Endothelial cell of umbilical vein (primary cell): ENCODE results near the gene CTDSP1. TPM values are rescaled to one million over a fixed set of nuclear protein-coding genes. Genes with fewer than 3 reads are reported as not detected.

ENCODE experiments used
- BruUV-seq: library from RNA; stranded (reverse); fragments of 400-500 nt; replicated peaks from 2 replicates; lab custom pipeline; 2021; lab: Mats Ljungman, UMichigan
- CTCF ChIA-PET: fragments of 300-600, 350-600 bp; sonication (Branson Sonifier 250); formaldehyde crosslinking; loops from one replicate; lab custom pipeline; 2021; ENCODE audit warnings: antibody characterized with exemption, inconsistent platforms; lab: Charles Lee
- POLR2A ChIA-PET: fragments of 300-600, 350-600 bp; sonication (Branson Sonifier 250); formaldehyde crosslinking; loops from one replicate; lab custom pipeline; 2021; ENCODE audit warnings: antibody characterized with exemption, inconsistent platforms; lab: Charles Lee
- DNase-seq: peaks from one replicate; pipeline ENCODE4 v3.0.0-alpha.2; 2011; ENCODE audit warnings: low read depth, low spot score
- FAIRE-seq: peaks from 2 replicates; lab custom pipeline; 2011; peaks lifted over from hg19 to GRCh38; lab: Jason Lieb, UNC
- H2AFZ ChIP-seq: 2 replicates; pipeline ENCODE4 v1.6.0; 2012; ENCODE audit warnings: low read depth, low read length, control low read depth, inconsistent platforms
- H3K27ac ChIP-seq: 2 replicates; pipeline ENCODE4 v1.5.1; 2011; ENCODE audit warnings: low read depth, mild to moderate bottlenecking, control low read depth, low read length, moderate library complexity; ENCODE audit not compliant: insufficient read depth
- H3K27me3 ChIP-seq, 2 experiments: 2 replicates each; pipeline versions ENCODE4 v1.6.0 to v1.6.1; 2011; ENCODE audit warnings: low read length in 2 of 2, mixed read lengths in 1 of 2; ENCODE audit not compliant: control insufficient read depth in 2 of 2, insufficient read depth in 2 of 2
- H3K36me3 ChIP-seq, 2 experiments: 2 replicates in 1 of 2; 3 replicates in 1 of 2; pipeline ENCODE4 v1.5.1; 2011; ENCODE audit warnings: low read length in 2 of 2, mild to moderate bottlenecking in 1 of 2, moderate library complexity in 1 of 2; ENCODE audit not compliant: control insufficient read depth in 2 of 2, insufficient read depth in 2 of 2; ENCODE audit errors: extremely low read depth in 1 of 2
- H3K4me1 ChIP-seq: 3 replicates; pipeline ENCODE4 v1.5.1; 2011; ENCODE audit warnings: mild to moderate bottlenecking, low read length; ENCODE audit not compliant: control insufficient read depth, insufficient read depth; ENCODE audit errors: extremely low read depth
- H3K4me2 ChIP-seq: 2 replicates; pipeline ENCODE4 v1.6.1; 2011; ENCODE audit warnings: low read length, control low read depth, mixed read lengths; ENCODE audit not compliant: insufficient read depth
- H3K4me3 ChIP-seq, 3 experiments: fragments of 200-600 bp in 1 of 3; sonication (generic), shearing (Covaris generic) in 1 of 3; replicated peaks in 1 of 3; 2 replicates each; pipeline ENCODE4 v1.5.1; 2011 to 2016; ENCODE audit warnings: control low read depth in 3 of 3, low read length in 3 of 3, mild to moderate bottlenecking in 2 of 3, inconsistent platforms in 1 of 3, low read depth in 1 of 3, moderate library complexity in 1 of 3; ENCODE audit not compliant: insufficient read depth in 1 of 3
- H3K79me2 ChIP-seq: 2 replicates; pipeline ENCODE4 v1.6.0; 2012; ENCODE audit warnings: low read length, inconsistent platforms; ENCODE audit not compliant: control insufficient read depth, insufficient read depth
- H3K9ac ChIP-seq: replicated peaks from 2 replicates; pipeline ENCODE3; 2011; ENCODE audit warnings: low read length, control low read depth; ENCODE audit not compliant: insufficient read depth; ENCODE audit errors: extremely low read depth
- H3K9me1 ChIP-seq: replicated peaks from 3 replicates; pipeline ENCODE4 v1.6.0; 2011; ENCODE audit warnings: mild to moderate bottlenecking, low read length; ENCODE audit not compliant: control insufficient read depth, insufficient read depth; ENCODE audit errors: extremely low read depth
- H3K9me3 ChIP-seq: replicated peaks from 2 replicates; pipeline ENCODE4 v1.5.1; 2012; ENCODE audit warnings: low read length, inconsistent platforms; ENCODE audit not compliant: control insufficient read depth, insufficient read depth
- H4K20me1 ChIP-seq: replicated peaks from 2 replicates; pipeline ENCODE3; 2011; ENCODE audit warnings: mild to moderate bottlenecking, low read length; ENCODE audit not compliant: control insufficient read depth, insufficient read depth; ENCODE audit errors: extremely low read depth
- CTCF ChIP-seq, 2 donors: IDR thresholded peaks; 1 replicate in 1 of 2; 2 replicates in 1 of 2; pipeline ENCODE4 v1.5.1; 2011; ENCODE audit warnings: low read length in 2 of 2, mild to moderate bottlenecking in 2 of 2, moderate library complexity in 2 of 2, control low read depth in 1 of 2, inconsistent platforms in 1 of 2, low read depth in 1 of 2; ENCODE audit not compliant: insufficient read depth in 1 of 2; ENCODE audit errors: extremely low read depth in 1 of 2
- FOS ChIP-seq: IDR thresholded peaks from 2 replicates; pipeline ENCODE4 v1.6.1; 2011; ENCODE audit warnings: mild to moderate bottlenecking, low read length, moderate library complexity, borderline replicate concordance; ENCODE audit not compliant: insufficient read depth
- GATA2 ChIP-seq: IDR thresholded peaks from 2 replicates; pipeline ENCODE4 v1.7.0; 2011; ENCODE audit warnings: low read depth, mild to moderate bottlenecking, moderate library complexity, mixed read lengths, low read length; ENCODE audit not compliant: insufficient read length, insufficient read depth
- JUN ChIP-seq: IDR thresholded peaks from 2 replicates; pipeline ENCODE4 v1.6.1; 2011; ENCODE audit warnings: borderline replicate concordance, low read depth; ENCODE audit not compliant: insufficient read length, insufficient read depth
- MYC ChIP-seq: IDR thresholded peaks from one replicate; pipeline ENCODE4 v1.6.1; 2011; ENCODE audit warnings: mild to moderate bottlenecking, low read depth, low read length
- POLR2A ChIP-seq: IDR thresholded peaks from 2 replicates; pipeline ENCODE4 v1.6.1; 2012; ENCODE audit warnings: low read depth, mild to moderate bottlenecking, control low read depth, low read length
- POLR2AphosphoS5 ChIP-seq: IDR thresholded peaks from 2 replicates; pipeline ENCODE4 v1.6.1; 2012; ENCODE audit warnings: low read depth, mild to moderate bottlenecking, control low read depth, low read length, moderate library complexity; ENCODE audit not compliant: insufficient read depth
- dilution Hi-C: fragments of 300-500 bp; cut with MboI; formaldehyde crosslinking; loops from one replicate; pipeline ENCODE4 v1.15.0; 2019; ENCODE audit warnings: low sequenced_read_pairs; ENCODE audit not compliant: extremely low pct_ligation_motif_present
- intact Hi-C: fragments of 100-400 bp; cut with micrococcal nuclease; formaldehyde crosslinking; loops from one replicate; pipeline ENCODE4 v1.10.0; 2022
- polyA plus RNA-seq, 4 experiments: library from polyadenylated mRNA; depleted of rRNA in 3 of 4; stranded (reverse) in 3 of 4; unstranded in 1 of 4; fragments of >200 nt; gene quantifications; 2 replicates each; pipeline versions ENCODE4 v1.2.1 to v1.2.3, GENCODE V29; 2011 to 2012; ENCODE audit warnings: missing spikeins in 1 of 4
- total RNA-seq: library from RNA; stranded (reverse); gene quantifications from 2 replicates; pipeline ENCODE4 v1.2.3, GENCODE V29; 2021

CTDSP1 gene
- total and polyA plus RNA-seq, 2 donors (not counting 3 experiments of a cell fraction or from before 2014, with no cell fraction given), result 86.1 to 112 TPM

DNA sequence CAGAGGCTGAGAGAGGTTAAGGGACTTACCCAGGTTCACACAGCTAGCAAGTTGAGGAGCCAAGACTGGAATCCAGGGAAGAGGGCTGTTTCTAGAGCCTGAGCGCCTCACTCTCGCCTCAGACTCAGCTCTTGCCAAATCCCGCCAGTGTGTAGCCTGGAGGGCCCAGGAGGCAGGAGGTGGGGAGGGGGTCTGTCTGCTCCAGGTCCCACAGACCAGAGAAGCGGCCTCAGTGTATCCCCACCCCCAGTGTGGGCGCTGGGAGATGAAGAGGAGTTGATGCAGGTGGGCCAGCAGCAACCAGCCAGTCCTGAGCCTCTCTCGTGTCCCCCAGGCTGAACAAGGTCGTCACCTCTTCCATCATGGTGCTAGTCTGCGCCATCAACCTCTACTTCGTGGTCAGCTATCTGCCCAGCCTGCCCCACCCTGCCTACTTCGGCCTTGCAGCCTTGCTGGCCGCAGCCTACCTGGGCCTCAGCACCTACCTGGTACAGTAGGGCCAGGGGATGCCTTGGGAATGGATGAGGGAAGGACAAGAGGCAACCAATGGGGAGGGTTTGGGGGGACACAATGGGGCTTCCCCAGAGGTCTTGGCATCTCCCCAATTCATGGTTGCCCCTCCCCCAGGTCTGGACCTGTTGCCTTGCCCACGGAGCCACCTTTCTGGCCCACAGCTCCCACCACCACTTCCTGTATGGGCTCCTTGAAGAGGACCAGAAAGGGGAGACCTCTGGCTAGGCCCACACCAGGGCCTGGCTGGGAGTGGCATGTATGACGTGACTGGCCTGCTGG lies 5.2 kb upstream of the CTDSP1 start:
- DNase-seq (no peak), FAIRE-seq (no peak)
- Histone ChIP-seq H3K4me2 (no peak overlapping the region), H4K20me1 (no peaks in the 10 kb centered on the region), H3K4me1 (peaks cover 26% of the 10 kb centered on the region), H3K79me2 (no peaks in the 10 kb centered on the region), H3K9me1 (no peaks in the 10 kb centered on the region), H3K27me3 (no peaks in the 10 kb centered on the region), H3K27ac (no peak overlapping the region), H3K9me3 (no peaks in the 10 kb centered on the region), H3K4me3 (no peak overlapping the region), H2AFZ (no peak overlapping the region), H3K9ac (no peak overlapping the region), H3K36me3 (no peaks in the 10 kb centered on the region)
- ChIA-PET POLR2A (no interaction called here), CTCF (interaction anchor here (1.0 to 5.7 kb wide), 9 partner anchors 11 to 207 kb away, joined by 3 to 99 read pairs (median 6); partner anchors contain the start of genes AAMP, CATIP and PNKD)
- intact Hi-C loops, result loop anchor here (5.0 kb wide), 1 partner anchor 238 kb away; no protein-coding TSS in a partner anchor
- BruUV-seq, result no TSS peak
- dilution Hi-C loops, result no loop called here
- no peak for TF ChIP-seq POLR2AphosphoS5
- TF ChIP-seq POLR2A, result no peak
- TF ChIP-seq FOS, result no peak
- TF ChIP-seq CTCF (IDR thresholded peaks at IDR 0.05; ENCODE audit: extremely low read depth in 1 of 2, insufficient read depth in 1 of 2, low read depth in 1 of 2, low read length in 2 of 2), result no peak
- TF ChIP-seq JUN, result no peak
- no peak for TF ChIP-seq MYC
- TF ChIP-seq GATA2, result no peak
